Pancreas (tissue), 10 donors: Measurements from ENCODE around the gene BUB3. TPM values are rescaled to one million over a fixed set of nuclear protein-coding genes. Genes with fewer than 3 reads are reported as not detected.

ENCODE experiments used
- ATAC-seq, 4 donors: fragments of 200-7000 bp; cut with Tn5 transposase; one replicate each; pipeline versions ENCODE4 v1.8.0 to v1.9.1; 2020; ENCODE audit warnings: mild to moderate bottlenecking in 4 of 4, moderate library complexity in 4 of 4
- DNase-seq, 6 donors: peaks; one replicate each; pipeline ENCODE4 v3.0.0-alpha.2; 2020
- FAIRE-seq: peaks from 2 replicates; lab custom pipeline; 2012; peaks lifted over from hg19 to GRCh38; lab: Jason Lieb, UNC
- H3K27ac ChIP-seq, 4 donors: fragments of 200-600 bp; sonication (generic); 1 replicate in 3 of 4; 2 replicates in 1 of 4; pipeline versions ENCODE4 v1.5.0 to v1.8.0; 2020
- H3K27me3 ChIP-seq, 4 donors: fragments of 200-600 bp; one replicate each; pipeline ENCODE4 v1.8.0; 2021
- H3K36me3 ChIP-seq, 3 donors: fragments of 200-600 bp; sonication (generic) in 1 of 3; one replicate each; pipeline versions ENCODE4 v1.5.0 to v1.8.0; 2020 to 2021
- H3K4me1 ChIP-seq, 3 donors: fragments of 200-600 bp; one replicate each; pipeline ENCODE4 v1.8.0; 2021
- H3K4me3 ChIP-seq, 4 donors: fragments of 200-600 bp; sonication (generic) in 2 of 4; one replicate each; pipeline versions ENCODE4 v1.5.0 to v1.8.0; 2020 to 2021
- H3K9me3 ChIP-seq, 4 donors: fragments of 200-600 bp; one replicate each; pipeline ENCODE4 v1.8.0; 2021
- CTCF ChIP-seq, 4 donors: fragments of 200-600 bp; sonication (generic) in 3 of 4; IDR thresholded peaks; one replicate each; pipeline versions ENCODE4 v1.5.0 to v1.8.0; 2021; ENCODE audit warnings: antibody characterized with exemption in 4 of 4
- WGBS, 2 donors: extraction: QIAGEN DNeasy Blood & Tissue Kit; methylation state at CpG; one replicate each; pipeline ENCODE4 v1.1.7; 2013; 5-methylcytosine and 5-hydroxymethylcytosine counted together
- intact Hi-C, 3 donors: fragments of 100-400 bp; cut with DNase I; formaldehyde crosslinking; loops; one replicate each; pipeline versions ENCODE4 v1.11.1 to v1.14.2; 2022
- polyA plus RNA-seq, 2 donors: library from polyadenylated mRNA; stranded (reverse); fragments of 200-250 nt; gene quantifications; one replicate each; pipeline ENCODE4 v1.2.3, GENCODE V29; 2013
- total RNA-seq, 6 donors: library from RNA; stranded (reverse); fragmentation: NEBNext Ultra II Directional in 4 of 6; extraction: Animal tissue kit (Norgen Biotek cat#: 25700) in 4 of 6; gene quantifications; one replicate each; pipeline versions ENCODE4 v1.2.1 to v1.2.4, GENCODE V29; 2021 to 2023
- donor health status: healthy with polysubstance abuse.
- donor health status: DM: no; HTN: no; CAD: no; lungs with moderate emphysema.
- donor health status: DM: no; HTN: no; CAD: no.
- donor health status: control.
- donor health status: control.
- donor health status: Bipolar disorder and iron deficiency.
- donor health status: DM: yes; HTN: yes; CAD: no.
- donor health status: DM: no; HTN: no; CAD: no.
- donor health status: DM: no; HTN: no; CAD: no.
- donor health status: DM: yes; HTN: yes; CAD: no.

BUB3 gene
- total and polyA plus RNA-seq, 8 donors: 10.0 to 33.8 (median 23.0) TPM

GRCh38 chr10:123146894-123147634, 7.1 kb upstream of the BUB3 start:
- H3K27ac ChIP-seq: no peak overlapping the region
- TF ChIP-seq CTCF (IDR thresholded peaks at IDR 0.05): no peak
- intact Hi-C loops: no loop called here
- H3K36me3 ChIP-seq: no peaks in the 10 kb centered on the region
- peaks cover 0 to 22% (median 5%) of the 10 kb centered on the region in 3 donors for H3K4me1 ChIP-seq
- FAIRE-seq: no peak
- no peaks in the 10 kb centered on the region for H3K9me3 ChIP-seq
- H3K27me3 ChIP-seq: peaks cover 0 to 77% (median 36%) of the 10 kb centered on the region in 4 donors
- H3K4me3 ChIP-seq: no peak overlapping the region
- WGBS, 2 donors: 9 to 10% methylated on average over 23 to 24 of the region's 24 CpGs
- ATAC-seq: no peak
- no peak for DNase-seq

GRCh38 chr10:123147635-123148413, 6.4 kb upstream of the BUB3 start, which contains the start of gene HMX2:
TSS of gene HMX2 (plus strand) at chr10:123148136. CDS start at chr10:123148379, 243 bp downstream.
- ATAC-seq: no peak
- peaks cover 0 to 78% (median 35%) of the 10 kb centered on the region in 4 donors for H3K27me3 ChIP-seq
- H3K4me1 ChIP-seq: peaks cover 0 to 22% (median 5%) of the 10 kb centered on the region in 3 donors

GRCh38 chr10:123148414-123149161, 5.6 kb upstream of the BUB3 start:
- Histone ChIP-seq H3K4me3 (peak overlapping the region in 1 of 4 donors; percentile 11), H3K27ac (no peak overlapping the region), H3K27me3 (peaks cover 0 to 78% (median 31%) of the 10 kb centered on the region in 4 donors), H3K36me3 (no peaks in the 10 kb centered on the region), H3K4me1 (peaks cover 0 to 22% (median 5%) of the 10 kb centered on the region in 3 donors), H3K9me3 (no peaks in the 10 kb centered on the region)
- intact Hi-C loops: no loop called here
- FAIRE-seq (no peak), ATAC-seq (no peak), DNase-seq (peak in 1 of 6 donors; percentile 69)
- TF ChIP-seq CTCF (IDR thresholded peaks at IDR 0.05): no peak
- 2 to 4% methylated on average over 49 to 55 of the region's 55 CpGs for WGBS, 2 donors

More at GRCh38 chr10:123147635-123148413, 6.4 kb upstream of the BUB3 start, which contains the start of gene HMX2:
- Histone ChIP-seq H3K4me3 (peak within 1 kb of the TSS in 1 of 4 donors; percentile 11), H3K9me3 (no peaks in the 10 kb centered on the region), H3K36me3 (no peaks in the 10 kb centered on the region), H3K27ac (no peak within 1 kb of the TSS)
- FAIRE-seq (no peak), DNase-seq (peak in 2 of 6 donors; percentile 66 to 70)
- TF ChIP-seq CTCF (IDR thresholded peaks at IDR 0.05): no peak
- WGBS, 2 donors: 2 to 3% methylated on average over 56 to 64 of the region's 64 CpGs
- intact Hi-C loops: no loop called here

GRCh38 chr10:123149162-123149567, 5.0 kb upstream of the BUB3 start:
- no peak for DNase-seq
- Histone ChIP-seq H3K27ac (no peak overlapping the region), H3K4me1 (peaks cover 0 to 22% (median 5%) of the 10 kb centered on the region in 3 donors), H3K4me3 (peak overlapping the region in 2 of 4 donors; percentile 29 to 42), H3K9me3 (no peaks in the 10 kb centered on the region), H3K36me3 (no peaks in the 10 kb centered on the region), H3K27me3 (peaks cover 0 to 76% (median 28%) of the 10 kb centered on the region in 4 donors)
- FAIRE-seq: no peak
- 7% methylated on average over 12 of the region's 12 CpGs for WGBS, 2 donors
- TF ChIP-seq CTCF (IDR thresholded peaks at IDR 0.05): no peak
- no peak for ATAC-seq
- intact Hi-C loops: no loop called here
